GM21381 (cell line): ENCODE measurements around the gene HUS1B.

Experiments
- ATAC-seq: cut with Tn5 transposase; IDR thresholded peaks from one replicate; pipeline ENCODE4 v1.9.1; 2021; ENCODE audit warnings: mild to moderate bottlenecking, moderate library complexity; ENCODE audit not compliant: unreplicated experiment

The HUS1B gene

GRCh38 chr6:624979-625378, 31.9 kb downstream of the HUS1B start:
- ATAC-seq = no peak

GRCh38 chr6:622462-622861, 34.4 kb downstream of the HUS1B start:
- ATAC-seq = no peak

DNA sequence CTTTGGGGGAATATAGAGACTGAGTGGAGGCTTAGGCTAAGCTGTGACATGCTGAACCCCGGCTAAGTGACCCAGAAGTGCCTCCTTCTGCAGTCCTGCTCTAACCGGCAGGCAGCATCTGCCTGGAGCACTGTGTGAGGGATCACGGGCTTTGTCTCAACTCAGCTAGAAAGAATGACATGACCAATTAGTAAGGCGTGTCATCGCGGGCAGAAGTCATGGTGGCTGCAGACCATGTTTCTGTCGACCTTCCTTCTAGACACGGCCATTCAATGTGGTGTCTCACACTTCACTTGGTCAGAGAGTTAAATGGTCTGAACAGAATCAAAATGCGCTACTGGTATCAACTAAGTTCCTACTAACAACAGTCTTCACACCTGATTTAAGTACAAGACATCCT, 35.0 kb downstream of the HUS1B start:
- ATAC-seq = no peak

GRCh38 chr6:620950-621349, 36.0 kb downstream of the HUS1B start:
- ATAC-seq = no peak

- ATAC-seq = no peak
Measured at GRCh38 chr6:620166-620565, 36.7 kb downstream of the HUS1B start.

DNA sequence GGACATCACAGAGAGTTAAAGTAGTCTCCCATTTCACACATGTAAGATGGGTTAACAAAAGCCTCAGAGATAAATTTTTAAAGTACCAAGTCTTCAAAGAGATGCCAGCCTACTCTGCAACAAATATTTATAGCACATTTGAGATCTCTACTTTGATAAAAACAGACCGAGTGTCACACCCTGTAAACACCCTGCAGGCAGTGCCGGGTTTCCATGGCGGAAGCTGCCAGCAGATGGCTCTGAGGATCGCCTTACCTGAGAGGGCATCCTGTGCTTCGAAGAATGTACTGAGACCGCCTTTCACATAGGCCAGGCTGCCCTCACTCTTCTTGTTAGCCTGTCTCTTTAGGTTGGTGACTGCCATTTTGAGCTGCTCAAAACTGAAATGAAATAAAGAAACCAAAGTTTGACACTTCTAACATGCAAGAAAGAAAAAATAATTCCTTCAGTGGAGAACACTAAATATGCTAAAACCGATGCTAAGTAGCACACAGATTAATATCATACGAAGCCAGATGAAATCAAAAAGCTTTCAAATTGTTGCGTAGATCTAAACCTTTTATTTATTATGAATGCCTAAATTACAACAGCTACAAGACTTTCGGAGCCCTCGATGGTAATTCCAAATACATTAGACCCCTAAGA, 39.3 kb downstream of the HUS1B start:
- no peak for ATAC-seq

- ATAC-seq = no peak
Measured at GRCh38 chr6:613981-614380, 42.9 kb downstream of the HUS1B start.

GRCh38 chr6:611928-612327, 45.0 kb downstream of the HUS1B start:
- no peak for ATAC-seq

DNA sequence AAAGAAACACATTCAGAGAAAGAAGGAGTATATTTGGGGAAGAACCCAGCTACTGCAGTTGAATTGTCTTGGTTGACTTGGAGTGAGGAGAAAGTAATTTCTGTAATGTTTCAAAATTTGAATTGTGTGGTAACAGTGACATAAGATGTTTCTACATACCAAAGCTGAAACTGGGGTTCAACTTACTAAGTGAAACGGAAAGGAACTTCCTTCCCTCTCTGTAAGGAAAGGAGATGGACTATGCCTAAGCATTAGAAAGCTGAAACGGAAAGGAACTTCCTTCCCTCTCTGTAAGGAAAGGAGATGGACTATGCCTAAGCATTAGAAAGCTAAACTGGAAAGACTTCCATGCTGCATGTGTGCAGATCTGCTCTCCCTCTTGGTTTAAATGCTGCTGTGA, 46.0 kb downstream of the HUS1B start:
- ATAC-seq = no peak

DNA sequence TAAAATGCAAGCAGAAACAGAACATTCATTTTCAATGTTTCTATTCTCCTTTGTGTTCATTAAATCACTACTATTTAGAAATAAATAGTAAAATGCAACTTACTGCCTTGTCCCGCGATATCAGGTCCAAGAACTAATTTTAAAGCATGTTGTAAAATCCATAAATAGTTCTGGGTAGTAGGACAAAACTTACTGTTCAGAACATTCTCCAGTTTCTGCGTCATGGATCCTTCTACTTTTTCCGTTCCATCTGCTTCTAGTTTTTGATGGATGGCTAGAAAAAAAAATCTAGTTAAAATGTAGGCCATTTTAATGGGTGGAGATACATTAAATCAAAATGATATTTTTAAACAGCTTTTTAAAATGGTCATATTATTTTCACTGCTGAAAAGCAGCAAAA, 47.0 kb downstream of the HUS1B start:
- no peak for ATAC-seq

- ATAC-seq = no peak
Measured at GRCh38 chr6:606829-607379, 50.0 kb downstream of the HUS1B start.
